NCI-H2196 treated with DMSO at 0.1 percent for 48 hours (cell line): Measurements from ENCODE around the gene OR5AU1.
A peak's percentile ranks its signal among the peaks of the same experiment; 100 is the strongest.
"Not testable (repeated sequence)": the region's sequence is repeated elsewhere in the genome, so short reads cannot be mapped to it uniquely, and the experiment has no call there.

Experiments
- DNase-seq: peaks from one replicate; lab custom pipeline; 2025; ENCODE audit not compliant: unreplicated experiment; lab: John Stamatoyannopoulos, UW

OR5AU1 gene

DNA sequence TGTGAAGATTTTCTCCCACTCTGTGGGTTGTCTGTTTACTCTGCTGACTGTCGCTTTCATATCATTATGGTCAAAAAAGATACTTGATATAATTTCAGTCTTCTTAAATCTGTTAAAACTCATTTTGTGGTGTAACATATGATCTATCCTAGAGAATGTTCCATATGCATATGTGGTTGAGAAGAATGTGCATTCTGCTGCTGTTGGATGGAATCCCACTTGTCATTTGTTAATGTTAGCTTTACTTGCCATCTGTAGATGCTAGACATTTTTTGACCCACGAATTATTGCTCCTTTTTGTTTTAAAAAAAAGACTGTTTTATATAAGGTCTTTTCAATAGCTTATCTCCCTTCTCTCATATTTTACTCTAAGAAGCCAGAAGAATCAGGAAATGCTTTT lies 26.3 kb upstream of the OR5AU1 start:
- DNase-seq: no peak

DNA sequence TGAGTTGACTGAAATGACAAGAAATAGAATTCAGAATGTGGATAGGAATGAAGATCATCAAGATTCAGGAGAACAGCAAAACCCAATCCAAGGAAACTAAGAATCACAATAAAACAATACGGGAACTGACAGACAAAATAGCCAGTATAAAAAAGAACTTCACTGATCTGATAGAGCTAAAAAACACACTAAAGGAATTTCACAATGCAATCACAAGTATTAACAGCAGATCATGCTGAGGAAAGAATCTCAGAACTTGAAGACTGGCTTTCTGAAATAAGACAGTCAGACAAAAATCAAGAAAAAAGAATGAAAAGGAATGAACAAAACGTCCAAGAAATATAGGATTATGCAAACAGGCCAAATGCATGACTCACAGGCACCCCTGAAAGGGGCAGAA lies 15.3 kb upstream of the OR5AU1 start:
- DNase-seq: no peak

DNA sequence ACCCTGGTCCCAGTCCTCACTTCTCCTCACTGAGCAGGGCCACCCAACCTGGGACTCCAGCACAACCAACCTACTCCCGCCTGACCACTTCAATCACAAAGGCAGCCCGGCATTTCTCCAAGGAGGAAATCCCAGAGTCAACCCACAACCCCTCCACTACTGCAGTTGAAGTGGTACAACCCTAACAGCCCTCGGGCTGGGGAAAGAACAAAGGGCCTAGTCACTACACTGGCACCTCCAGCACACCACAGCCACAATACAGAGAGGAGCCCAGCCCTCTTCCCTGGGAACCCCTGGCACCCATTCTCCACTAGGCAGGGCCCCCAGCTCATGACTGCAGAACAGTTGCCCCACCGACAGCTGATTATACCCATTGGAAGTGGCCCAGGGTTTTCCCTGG lies 13.7 kb upstream of the OR5AU1 start:
- DNase-seq: no peak

DNA sequence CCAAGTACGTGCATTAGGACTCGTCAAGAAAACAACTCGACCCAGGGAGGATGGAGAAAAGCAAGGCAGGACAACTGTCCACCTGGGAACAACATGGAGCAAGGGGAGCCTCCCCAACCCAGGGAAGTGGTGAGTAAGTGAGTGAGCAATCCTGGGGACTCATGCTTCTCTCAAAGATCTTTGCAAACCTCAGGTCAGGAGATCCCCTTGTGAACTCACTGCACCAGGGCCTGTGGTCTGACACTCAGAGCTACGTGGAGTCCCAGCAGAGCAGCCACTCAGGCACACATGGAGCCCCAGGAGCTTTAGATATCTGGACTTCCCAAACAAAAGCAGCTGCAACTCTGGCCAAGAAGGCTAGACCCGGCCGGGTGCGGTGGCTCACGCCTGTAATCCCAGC lies 12.2 kb upstream of the OR5AU1 start:
- no peak for DNase-seq

DNA sequence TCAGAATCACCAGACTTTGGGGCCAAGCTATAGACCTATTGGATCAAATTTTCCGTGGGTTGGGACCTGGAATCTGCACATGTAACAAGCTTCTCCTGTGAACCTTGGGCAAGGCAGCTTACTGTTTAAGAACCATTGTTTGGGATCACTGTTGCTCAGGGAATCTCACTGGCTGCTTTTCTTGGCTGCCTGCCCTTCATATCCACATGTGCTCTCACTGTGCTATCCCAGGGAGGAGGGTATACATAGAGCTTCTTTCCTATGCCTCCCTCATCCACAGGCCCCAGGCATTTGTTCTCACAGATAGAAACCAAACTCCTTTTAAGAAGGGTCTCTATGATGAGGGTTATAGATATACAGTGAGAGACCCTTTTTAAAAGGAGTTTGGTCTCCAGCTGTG lies 9.8 kb upstream of the OR5AU1 start:
- DNase-seq: not testable (repeated sequence)

DNA sequence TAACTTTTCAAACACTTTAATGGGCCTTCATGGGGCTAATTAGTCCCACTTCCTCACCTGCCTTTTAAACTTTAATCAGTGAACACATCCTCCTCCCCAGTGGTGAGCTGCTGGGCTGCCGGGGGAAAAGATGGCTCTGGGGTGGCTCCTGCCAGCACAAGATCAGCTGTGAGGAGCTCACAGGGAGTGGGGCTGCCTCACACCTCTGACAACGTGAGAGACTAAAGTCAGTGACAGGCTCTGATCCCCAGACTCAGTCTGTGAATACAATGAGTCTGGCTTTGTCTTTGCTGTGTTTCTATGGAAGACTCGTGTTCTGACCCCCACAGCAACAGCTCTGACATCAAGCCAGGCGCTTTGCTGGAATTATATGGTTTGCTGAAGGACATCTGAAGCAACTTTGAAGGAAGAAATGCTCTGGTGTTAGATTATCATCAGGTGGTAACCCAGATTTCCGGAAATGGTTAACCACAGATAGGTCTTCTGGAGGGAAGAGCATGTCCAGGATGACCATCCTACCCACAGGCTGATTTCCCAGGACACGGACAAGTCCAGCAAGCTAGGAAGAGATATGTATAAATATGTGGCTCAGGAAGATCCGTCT lies 9.2 kb upstream of the OR5AU1 start:
- not testable (repeated sequence) for DNase-seq

DNA sequence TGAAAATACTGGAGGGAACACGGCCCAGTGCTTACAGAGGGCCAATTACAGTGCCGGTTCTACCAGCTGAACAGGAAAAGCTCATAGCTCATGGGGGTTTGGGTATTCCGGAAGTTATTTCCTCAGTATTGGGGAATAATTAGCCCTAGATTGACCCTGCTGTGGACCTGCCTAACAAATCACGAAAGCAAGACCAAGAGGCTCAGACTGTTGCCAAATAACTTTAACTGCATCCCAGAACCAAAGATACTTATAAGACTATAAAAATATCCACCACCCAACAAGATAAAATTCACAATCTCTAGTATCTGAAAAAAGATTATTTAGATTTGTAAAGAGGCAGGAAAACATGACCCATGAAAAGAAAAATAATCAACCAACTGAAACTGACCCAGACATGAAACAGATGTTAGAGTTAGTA lies 8.0 kb upstream of the OR5AU1 start:
- no peak for DNase-seq

DNA sequence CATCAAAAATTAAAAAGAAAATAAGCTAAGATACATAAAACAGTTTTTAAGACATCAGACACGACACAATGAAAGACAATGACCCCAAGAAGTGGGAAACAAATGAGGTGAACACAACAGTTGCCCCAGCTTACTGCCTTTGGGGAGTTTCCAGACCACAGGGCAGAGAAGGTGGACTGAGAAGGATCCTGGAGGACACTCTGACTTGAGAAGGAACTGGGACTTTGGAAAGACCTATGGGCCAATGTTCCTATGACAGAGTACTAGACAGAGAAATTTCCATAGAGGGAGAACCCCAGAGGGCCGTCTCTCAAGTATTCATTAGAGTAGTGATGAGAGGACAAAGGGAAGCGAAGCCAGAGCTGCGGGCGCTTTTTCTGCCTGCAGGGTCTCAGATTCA lies 6.2 kb upstream of the OR5AU1 start:
- DNase-seq: no peak

DNA sequence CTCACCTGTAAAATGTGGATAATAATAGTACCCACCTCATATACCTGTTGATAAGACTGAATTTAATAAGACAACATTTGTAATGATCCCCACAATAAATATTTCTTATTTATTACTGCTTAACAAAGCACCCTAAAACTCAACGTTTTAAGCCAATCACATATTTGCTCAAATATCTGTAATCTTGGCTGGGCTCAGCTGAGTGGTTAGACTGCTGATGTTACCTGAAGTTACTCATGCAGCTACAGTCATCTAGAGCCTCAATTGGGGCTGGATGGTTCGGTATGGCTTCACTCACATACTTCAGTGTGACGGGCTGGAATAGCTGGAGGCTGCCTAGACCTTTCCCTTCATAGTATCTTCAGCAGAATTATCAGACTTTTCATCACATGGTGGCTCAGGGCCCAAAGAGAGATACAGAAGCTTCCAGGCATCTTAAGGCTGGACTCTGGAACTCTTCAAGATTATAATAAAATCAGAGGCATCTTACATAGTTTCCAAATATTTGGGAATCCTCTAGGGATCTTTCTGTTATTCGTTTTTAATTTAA lies 4.3 kb upstream of the OR5AU1 start:
- DNase-seq: no peak

DNA sequence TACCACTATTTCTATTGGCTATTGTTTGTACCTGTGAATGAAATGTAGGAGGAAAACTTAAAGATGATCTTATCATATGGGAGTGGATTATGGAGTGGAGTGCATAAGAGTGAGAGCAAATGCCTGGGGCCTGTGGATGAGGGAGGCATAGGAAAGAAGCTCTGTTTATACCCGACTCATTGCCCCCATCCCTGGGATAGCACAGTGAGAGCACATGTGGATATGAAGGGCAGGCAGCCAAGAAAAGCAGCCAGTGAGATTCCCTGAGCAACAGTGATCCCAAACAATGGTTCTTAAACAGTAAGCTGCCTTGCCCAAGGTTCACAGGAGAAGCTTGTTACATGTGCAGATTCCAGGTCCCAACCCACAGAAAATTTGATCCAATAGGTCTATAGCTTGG lies 2.3 kb upstream of the OR5AU1 start:
- not testable (repeated sequence) for DNase-seq

DNA sequence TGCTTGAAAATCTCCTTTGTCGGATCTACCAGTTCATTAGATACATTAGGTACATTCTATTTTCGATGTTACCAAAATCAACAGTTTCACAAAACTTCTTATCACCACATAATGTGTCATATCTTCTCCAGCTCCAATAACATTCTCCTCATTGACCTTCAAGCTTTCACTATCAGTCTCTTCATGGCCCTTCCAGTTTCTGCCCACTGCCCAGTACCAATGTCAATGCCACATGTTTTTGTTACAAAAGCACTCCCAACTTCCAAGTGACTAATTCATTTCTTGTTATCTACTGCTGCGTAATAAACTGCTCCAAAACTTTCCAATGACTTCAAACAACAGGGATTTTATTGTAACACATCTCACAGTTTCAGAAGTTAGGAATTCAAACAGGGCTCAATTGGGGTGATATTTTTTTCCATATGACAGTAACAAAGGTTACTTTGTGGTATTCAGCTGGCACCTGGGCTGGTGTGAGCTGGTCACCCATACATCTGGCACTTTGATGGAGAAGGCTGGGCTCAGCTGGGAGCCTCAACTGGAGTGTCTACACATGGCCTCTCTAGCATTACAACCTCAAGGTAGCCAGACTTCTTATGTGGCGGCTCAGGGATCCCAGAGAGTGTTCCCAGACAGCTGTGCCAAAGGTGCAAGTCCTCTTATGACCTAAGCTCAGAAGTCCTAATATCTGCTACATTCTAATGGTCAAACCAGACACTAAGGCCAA lies 6.1 kb downstream of the OR5AU1 start:
- DNase-seq: no peak

DNA sequence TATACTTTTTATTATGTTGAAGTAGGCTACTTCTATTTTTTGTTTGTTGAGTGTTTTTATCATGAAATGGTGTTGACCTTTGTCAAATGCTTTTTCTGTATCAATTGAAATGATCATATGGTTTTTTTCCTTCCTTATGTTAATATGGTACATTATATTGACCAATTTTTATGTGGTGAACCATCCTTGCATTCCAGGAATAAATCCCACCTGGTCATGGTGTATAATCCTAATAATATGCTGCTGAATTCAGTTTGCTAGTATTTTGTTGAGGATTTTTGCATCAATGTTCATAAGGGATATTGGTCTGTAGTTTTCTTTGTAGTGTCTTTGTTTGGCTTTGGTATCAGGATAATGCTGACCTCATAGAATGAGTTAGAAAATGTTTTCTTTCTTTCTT lies 10.4 kb downstream of the OR5AU1 start:
- DNase-seq: no peak

DNA sequence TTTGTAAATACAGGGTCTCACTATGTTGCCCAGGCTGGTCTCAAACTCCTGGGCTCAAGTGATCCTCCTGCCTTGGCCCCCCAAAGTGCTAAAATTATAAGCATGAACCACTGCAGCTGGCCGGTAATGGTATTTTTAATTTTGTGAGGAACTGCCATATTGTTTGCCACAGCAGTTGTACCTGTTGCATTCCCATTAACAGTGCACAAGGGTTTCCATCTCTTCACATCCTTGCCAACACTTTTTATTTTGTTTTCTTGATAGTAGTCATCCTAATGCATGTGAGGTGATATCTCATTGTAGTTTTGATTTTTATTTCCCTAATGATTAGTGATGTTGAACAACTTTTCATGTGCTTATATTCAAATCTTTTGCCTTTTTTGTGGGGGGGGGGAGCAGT lies 13.5 kb downstream of the OR5AU1 start:
- DNase-seq: no peak

DNA sequence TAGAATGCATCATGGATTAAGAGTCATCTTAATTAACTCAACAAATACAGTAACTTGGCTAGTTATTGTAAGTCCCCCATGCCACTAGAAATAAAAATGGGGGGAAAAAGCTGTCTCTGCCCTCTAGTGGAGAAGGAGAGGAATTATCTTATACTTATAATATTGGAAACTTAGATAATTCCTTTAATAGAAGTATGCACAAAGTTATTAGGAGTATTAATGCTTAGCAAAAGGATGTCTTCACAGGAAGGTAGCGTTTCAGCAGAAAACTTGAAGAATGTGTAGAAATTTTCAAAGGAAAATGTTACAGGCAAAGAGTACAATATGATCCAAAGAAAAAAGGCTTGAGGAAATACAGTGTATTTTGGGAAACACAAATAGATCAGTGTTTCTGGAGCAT lies 19.8 kb downstream of the OR5AU1 start:
- DNase-seq: peak; percentile 10

DNA sequence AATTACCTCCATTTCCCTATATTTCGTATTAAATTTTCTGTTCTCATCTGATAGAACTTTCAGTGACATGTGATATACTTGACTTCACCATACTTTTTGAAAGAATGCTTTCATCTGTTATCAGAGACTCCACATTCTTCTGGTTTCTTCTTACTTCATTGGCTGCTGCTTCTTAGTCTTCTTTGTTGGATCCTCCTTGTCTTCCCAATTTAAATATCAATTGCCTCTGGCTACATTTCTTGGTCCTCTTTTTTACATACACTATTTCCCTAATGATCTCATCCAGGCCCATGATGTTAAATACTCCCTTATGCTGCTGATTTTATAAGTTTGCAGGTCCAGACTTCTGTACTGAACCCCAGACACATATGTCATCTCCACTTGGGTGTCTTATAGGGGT lies 22.0 kb downstream of the OR5AU1 start:
- DNase-seq: no peak

DNA sequence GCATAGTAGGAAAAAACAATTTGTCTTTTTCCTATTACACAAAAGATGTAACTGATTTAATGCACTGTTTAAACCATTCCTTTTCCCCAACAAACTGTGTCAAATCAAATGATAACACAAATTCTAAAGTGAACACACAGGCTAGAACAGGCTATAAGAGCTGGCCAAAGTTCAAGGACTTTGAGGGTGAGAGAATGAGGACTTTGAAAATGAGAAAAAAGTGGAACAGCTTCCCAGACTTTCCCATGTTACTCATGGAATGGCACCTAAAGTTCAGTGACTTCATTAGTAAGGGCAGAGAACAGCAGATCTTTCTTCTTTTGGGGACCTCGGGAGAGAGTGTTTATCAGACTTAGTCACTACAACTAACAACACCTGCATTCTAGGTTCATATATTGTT lies 32.4 kb downstream of the OR5AU1 start:
- no peak for DNase-seq

DNA sequence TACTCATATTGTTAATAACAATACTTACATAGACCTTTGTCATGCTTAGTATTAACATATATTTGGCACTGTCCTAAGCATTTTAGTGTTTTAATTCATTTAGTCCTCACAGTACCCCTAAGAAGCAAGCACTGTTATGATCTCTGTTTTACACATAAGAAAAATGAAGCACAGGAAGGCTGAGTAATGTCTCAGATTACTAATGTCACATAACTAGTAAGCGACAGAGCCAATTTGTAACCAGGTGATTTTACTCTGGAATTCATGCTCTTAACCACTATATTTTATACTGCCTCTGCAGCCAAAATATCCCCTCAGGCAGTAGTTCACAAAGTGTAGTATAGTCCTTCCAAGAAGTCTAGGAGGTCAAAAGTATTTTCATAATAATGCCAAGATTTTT lies 34.7 kb downstream of the OR5AU1 start:
- DNase-seq: no peak

DNA sequence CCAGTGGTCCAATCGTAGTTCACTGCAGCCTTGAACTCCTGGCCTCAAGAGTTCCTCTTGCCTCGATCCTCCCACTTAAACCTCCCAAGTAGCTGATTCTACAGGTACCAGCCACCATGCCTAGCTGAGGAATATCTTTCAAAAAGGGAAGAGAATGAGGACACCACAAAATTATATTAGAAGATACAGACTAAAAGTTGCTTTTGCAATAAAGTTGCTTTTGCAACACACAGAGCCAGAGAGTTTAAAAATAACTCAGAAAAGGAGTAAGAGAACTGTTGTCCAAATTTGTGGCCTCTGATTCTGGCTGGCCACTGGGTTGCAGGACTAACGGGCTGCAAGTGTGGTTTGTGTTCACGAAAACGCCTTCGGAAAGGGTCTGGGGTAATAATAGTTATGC lies 35.2 kb downstream of the OR5AU1 start:
- no peak for DNase-seq

DNA sequence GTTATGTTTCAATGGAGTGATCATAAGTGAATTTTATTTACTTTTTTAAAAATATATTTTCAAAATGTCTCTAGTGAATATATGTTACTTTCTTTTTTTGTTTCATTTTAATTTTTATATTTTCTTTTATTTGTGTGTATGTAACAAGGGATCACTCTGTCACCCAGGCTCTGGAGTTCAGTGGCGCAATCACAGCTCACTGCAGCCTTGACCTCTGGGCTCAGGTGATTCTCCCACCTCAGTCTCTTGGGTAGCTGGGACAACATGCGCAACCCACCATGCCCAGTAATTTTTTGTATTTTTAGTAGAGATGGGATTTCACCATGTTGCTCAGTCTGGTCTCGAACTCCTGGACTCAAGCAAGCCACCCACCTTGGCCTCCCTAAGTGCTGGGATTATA lies 36.9 kb downstream of the OR5AU1 start:
- no peak for DNase-seq

DNA sequence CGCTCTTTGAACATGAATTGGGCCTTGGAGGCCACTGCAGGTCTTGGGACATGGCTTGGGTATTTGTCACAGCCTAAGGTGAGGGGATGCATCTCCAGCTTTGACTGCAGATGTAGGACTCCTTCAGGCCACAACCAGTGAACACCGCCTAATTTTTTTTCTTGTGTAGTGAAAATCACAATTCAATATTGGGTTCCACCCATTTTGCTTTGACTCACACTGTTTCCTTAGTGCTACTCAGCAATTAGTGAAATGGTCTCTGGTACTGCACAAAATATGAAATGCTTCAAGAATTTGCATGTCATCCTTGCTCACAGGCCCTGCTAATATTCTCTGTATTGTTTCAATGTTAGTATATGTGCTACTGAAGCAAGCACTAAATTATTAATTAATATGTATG lies 42.5 kb downstream of the OR5AU1 start:
- DNase-seq: no peak

DNA sequence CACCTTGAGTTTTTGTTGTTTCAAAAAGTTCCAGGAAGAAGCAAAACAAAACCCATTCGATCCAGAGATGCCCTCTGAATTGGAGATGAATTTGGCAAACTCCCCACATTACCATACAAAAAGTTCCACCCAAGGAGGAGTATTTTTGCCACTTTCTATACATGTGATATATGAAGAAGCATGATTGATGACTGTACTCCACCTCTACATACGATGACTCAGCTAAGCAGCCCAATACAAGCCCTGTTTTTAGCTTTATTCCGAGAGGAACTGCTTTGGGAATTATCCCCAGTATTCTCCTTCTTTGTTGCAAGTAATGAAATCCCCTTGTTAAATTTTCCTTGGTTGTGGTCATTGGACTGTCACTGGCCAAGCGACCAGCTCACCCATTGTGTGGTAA lies 43.6 kb downstream of the OR5AU1 start:
- DNase-seq: no peak

DNA sequence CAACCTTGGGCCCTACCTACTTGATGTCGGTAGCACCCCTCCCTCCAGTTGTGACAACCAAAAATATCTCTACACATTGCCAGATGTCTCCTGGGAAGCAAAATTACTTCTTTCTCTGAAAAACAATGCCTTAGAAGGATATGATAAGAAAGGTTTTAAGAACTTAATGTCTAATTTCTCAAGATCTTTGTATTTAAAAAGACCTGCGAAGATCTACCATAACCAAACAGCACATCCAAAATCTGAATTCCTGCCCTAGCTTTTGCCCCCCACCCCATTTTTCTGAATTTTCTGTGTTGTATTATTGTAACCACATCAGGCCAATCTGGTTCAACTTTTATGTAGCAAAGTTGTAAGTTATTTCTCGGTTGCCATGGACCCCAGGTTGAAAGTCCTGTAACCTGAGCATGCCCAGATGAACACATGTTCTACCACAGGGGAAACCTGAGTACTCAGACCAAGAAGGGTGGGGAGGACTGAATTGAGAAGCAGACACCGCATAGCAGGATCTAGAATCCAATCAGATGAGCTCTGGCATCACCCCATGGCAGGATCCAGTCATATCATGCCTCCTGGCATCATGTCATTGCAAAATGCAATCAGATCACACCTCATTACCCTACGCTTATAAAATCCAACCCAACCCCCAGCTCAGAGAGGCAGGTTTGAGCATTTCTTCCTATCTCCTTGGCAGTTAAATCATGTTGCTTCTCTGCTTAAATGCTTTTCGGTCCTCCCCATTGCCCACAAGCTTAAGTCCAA lies 46.3 kb downstream of the OR5AU1 start:
- no peak for DNase-seq
